OCI-LY3 (cell line): ENCODE results near the gene KRTAP10-2.

ENCODE experiments used
- H2AFZ ChIP-seq: fragments of 200-600, 300-600 bp; shearing (Covaris generic); 2 replicates; pipeline ENCODE4 v1.6.0; 2014; ENCODE audit warnings: antibody characterized with exemption, low read depth, low read length
- H3K27ac ChIP-seq: fragments of 200-600, 300-600 bp; sonication (generic); 2 replicates; pipeline ENCODE4 v1.5.1; 2014; ENCODE audit warnings: mild to moderate bottlenecking, low read length, moderate library complexity, mixed read lengths
- H3K27me3 ChIP-seq: fragments of 200-600, 300-600 bp; sonication (generic); 2 replicates; pipeline ENCODE4 v1.6.1; 2014; ENCODE audit warnings: low read depth, low read length, mixed read lengths
- H3K36me3 ChIP-seq: fragments of 200-600, 300-600 bp; sonication (generic); replicated peaks from 2 replicates; pipeline ENCODE3; 2014; ENCODE audit warnings: low read depth, low read length, mixed read lengths
- H3K4me1 ChIP-seq: fragments of 300-600, 200-600 bp; sonication (generic); 2 replicates; pipeline ENCODE4 v1.6.1; 2014; ENCODE audit warnings: low read length, mixed read lengths
- H3K4me2 ChIP-seq: fragments of 200-600, 300-600 bp; sonication (generic); 2 replicates; pipeline ENCODE4 v1.6.1; 2014; ENCODE audit warnings: low read length, mixed read lengths
- H3K4me3 ChIP-seq: fragments of 300-600, 200-600 bp; sonication (generic); 2 replicates; pipeline ENCODE4 v1.5.1; 2014; ENCODE audit warnings: antibody characterized with exemption, mild to moderate bottlenecking, low read length, moderate library complexity
- H3K79me2 ChIP-seq: fragments of 300-600, 200-600 bp; shearing (Covaris generic); 2 replicates; pipeline ENCODE4 v1.6.1; 2014; ENCODE audit warnings: mild to moderate bottlenecking, low read length, mixed read lengths
- H3K9ac ChIP-seq: fragments of 300-600, 200-600 bp; shearing (Covaris generic); 2 replicates; pipeline ENCODE4 v1.6.0; 2014; ENCODE audit warnings: mild to moderate bottlenecking, low read length, moderate library complexity
- H3K9me3 ChIP-seq: fragments of 200-600, 300-600 bp; shearing (Covaris generic); 2 replicates; pipeline ENCODE4 v1.6.1; 2014; ENCODE audit warnings: low read length, mixed read lengths; ENCODE audit not compliant: insufficient read depth
- H4K20me1 ChIP-seq: fragments of 200-600, 300-600 bp; sonication (generic); 2 replicates; pipeline ENCODE4 v1.6.1; 2016; ENCODE audit warnings: low read length, mixed read lengths; ENCODE audit not compliant: insufficient read depth
- EZH2phosphoT487 ChIP-seq: fragments of 200-600 bp; shearing (Covaris generic); IDR thresholded peaks from 2 replicates; pipeline ENCODE4 v1.6.1; 2018; ENCODE audit warnings: antibody characterized with exemption, mixed run types, low read depth
- TF ChIP-seq, protein P1 (sequence below): fragments of 200-600, 300-600 bp; sonication (generic); IDR thresholded peaks from 2 replicates; pipeline ENCODE4 v1.5.1; 2014; ENCODE audit warnings: antibody characterized with exemption, low read length, low read depth

The KRTAP10-2 gene

DNA sequence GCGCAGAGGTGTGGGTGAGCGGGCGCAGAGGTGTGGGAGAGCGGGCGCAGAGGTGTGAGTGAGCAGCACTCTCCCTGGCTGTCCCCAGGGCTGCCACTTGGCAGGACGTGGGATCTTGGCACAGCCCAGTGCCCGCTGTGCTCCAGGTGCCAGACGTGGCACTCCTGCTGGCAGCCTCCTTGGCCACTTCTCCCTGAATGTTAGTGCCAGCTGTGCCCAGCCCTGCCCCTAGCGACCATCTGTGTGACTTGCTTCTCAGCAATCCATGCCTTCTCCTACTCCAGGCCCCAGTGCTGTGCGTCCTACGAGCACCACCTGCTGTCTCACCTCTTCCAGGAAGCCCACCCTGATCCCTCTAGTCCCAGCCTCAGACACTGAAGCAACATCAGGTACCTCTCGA, 41.8 kb downstream of the KRTAP10-2 start:
- no peak overlapping the region for H3K4me3 ChIP-seq
- no peak overlapping the region for H2AFZ ChIP-seq
- H3K36me3 ChIP-seq, result no peaks in the 10 kb centered on the region
- H4K20me1 ChIP-seq, result no peaks in the 10 kb centered on the region
- H3K79me2 ChIP-seq, result no peaks in the 10 kb centered on the region
- no peaks in the 10 kb centered on the region for H3K9me3 ChIP-seq
- H3K9ac ChIP-seq, result no peak overlapping the region
- TF ChIP-seq, protein P1, sequence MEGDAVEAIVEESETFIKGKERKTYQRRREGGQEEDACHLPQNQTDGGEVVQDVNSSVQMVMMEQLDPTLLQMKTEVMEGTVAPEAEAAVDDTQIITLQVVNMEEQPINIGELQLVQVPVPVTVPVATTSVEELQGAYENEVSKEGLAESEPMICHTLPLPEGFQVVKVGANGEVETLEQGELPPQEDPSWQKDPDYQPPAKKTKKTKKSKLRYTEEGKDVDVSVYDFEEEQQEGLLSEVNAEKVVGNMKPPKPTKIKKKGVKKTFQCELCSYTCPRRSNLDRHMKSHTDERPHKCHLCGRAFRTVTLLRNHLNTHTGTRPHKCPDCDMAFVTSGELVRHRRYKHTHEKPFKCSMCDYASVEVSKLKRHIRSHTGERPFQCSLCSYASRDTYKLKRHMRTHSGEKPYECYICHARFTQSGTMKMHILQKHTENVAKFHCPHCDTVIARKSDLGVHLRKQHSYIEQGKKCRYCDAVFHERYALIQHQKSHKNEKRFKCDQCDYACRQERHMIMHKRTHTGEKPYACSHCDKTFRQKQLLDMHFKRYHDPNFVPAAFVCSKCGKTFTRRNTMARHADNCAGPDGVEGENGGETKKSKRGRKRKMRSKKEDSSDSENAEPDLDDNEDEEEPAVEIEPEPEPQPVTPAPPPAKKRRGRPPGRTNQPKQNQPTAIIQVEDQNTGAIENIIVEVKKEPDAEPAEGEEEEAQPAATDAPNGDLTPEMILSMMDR, result no peak
- no peak for TF ChIP-seq EZH2phosphoT487
- H3K4me2 ChIP-seq, result no peak overlapping the region
- peaks cover 3% of the 10 kb centered on the region; the same call in 1 of the 2 replicates for H3K4me1 ChIP-seq
- no peak overlapping the region for H3K27ac ChIP-seq
- H3K27me3 ChIP-seq, result no peaks in the 10 kb centered on the region; the same call in none of the 2 replicates

DNA sequence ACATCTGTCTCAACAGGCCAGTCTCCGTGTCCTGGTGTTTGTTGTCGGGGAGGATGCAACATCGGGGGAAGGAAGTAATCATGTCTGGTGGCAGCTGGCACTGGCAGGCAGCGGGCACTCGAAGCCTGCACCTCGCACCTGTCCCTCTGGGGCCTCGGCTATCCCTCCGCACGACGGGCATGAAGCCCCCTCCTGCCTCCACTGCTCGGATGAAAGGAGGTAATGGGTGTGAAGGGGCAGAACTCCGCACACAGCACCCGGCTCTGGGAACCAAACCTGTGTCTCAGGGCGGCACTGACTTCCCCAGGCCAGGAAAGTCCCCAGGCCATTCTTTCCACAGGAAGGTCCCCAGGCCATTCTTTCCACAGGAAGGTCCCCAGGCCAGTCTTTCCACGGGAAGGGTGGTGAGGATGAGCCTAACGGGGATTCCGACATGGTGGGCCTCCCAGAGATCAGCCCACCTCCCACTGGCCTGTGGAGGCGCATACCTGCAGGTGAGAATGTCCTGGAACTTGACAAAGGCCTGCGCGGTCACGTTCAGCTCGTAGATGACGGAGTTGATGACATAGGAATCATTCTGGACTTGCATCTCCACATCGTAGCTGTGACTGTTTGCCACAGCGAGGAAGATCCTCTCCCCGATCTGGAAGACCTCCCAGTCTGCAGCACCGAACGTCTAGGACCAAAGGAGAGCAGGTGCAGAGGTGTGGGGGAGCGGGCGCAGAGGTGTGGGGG, 42.4 kb downstream of the KRTAP10-2 start:
- H2AFZ ChIP-seq, result no peak overlapping the region
- no peaks in the 10 kb centered on the region; the same call in none of the 2 replicates for H3K27me3 ChIP-seq
- no peak overlapping the region for H3K27ac ChIP-seq
- no peaks in the 10 kb centered on the region for H3K79me2 ChIP-seq
- no peaks in the 10 kb centered on the region for H3K36me3 ChIP-seq
- H4K20me1 ChIP-seq, result no peaks in the 10 kb centered on the region
- no peak overlapping the region for H3K4me2 ChIP-seq
- H3K9ac ChIP-seq, result no peak overlapping the region
- TF ChIP-seq, protein P1, result no peak
- TF ChIP-seq EZH2phosphoT487, result no peak
- no peaks in the 10 kb centered on the region for H3K9me3 ChIP-seq
- H3K4me3 ChIP-seq, result no peak overlapping the region
- H3K4me1 ChIP-seq, result peaks cover 3% of the 10 kb centered on the region; the same call in 1 of the 2 replicates

DNA sequence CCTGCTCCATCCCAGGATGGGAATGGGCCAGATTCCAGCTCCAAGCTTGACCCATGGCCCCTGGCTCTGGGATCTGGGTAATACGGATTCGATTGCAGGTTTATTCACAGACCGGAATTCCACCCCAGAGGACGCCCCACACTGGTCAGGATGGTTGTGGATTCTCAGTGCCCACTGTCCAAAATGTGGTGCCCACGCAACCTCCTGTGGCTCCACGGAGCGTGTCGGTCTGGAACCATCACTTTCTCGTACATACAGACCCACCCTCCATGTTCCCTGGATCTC, 42.9 kb downstream of the KRTAP10-2 start:
- no peak overlapping the region for H2AFZ ChIP-seq
- no peak overlapping the region for H3K27ac ChIP-seq
- no peak overlapping the region for H3K9ac ChIP-seq
- no peaks in the 10 kb centered on the region; the same call in none of the 2 replicates for H3K27me3 ChIP-seq
- no peaks in the 10 kb centered on the region for H3K36me3 ChIP-seq
- H3K79me2 ChIP-seq, result no peaks in the 10 kb centered on the region
- no peak overlapping the region for H3K4me2 ChIP-seq
- no peaks in the 10 kb centered on the region for H3K9me3 ChIP-seq
- H3K4me3 ChIP-seq, result no peak overlapping the region
- no peaks in the 10 kb centered on the region for H4K20me1 ChIP-seq
- H3K4me1 ChIP-seq, result peaks cover 3% of the 10 kb centered on the region; the same call in 1 of the 2 replicates
- TF ChIP-seq, protein P1, result no peak
- no peak for TF ChIP-seq EZH2phosphoT487

DNA sequence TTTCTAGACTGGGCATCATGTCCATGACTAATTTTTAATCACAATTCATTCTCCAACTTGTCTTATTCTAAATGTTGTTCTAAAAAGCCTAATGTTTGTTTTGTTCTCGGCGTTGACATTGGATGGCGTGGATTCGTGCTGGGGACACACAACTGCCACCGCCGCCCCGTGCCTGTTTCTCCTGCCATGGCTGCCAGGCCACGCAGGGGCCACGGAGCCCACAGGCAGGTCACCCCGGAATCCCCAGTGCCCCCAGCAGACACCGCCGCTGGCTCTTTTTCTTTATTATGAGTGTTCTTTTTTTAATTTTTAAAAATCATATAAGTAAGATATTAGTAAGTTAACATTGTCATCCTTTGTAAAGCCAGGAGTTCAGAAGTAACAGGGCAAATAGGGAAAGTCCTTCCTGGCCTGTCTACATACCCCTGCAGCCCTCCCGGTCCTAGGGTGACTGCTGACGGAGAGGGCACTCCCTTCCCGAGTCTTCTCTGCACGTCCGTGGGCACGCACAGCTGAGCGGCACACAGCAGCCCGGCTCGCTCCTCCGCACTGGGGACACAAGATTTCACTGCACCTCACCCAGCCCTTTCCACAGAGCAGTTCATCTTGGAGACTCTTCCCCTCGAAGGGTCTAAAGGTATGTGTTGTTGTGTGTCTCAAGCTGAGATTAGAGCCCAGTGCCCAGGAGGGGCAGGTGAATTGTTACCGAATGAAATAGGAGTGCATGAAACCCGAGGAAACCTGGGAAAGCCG, 43.5 kb downstream of the KRTAP10-2 start:
- no peaks in the 10 kb centered on the region for H3K9me3 ChIP-seq
- no peaks in the 10 kb centered on the region for H3K36me3 ChIP-seq
- no peak overlapping the region for H3K4me2 ChIP-seq
- H3K9ac ChIP-seq, result no peak overlapping the region
- peaks cover 3% of the 10 kb centered on the region; the same call in 1 of the 2 replicates for H3K4me1 ChIP-seq
- no peak overlapping the region for H3K4me3 ChIP-seq
- no peaks in the 10 kb centered on the region for H3K79me2 ChIP-seq
- no peaks in the 10 kb centered on the region for H4K20me1 ChIP-seq
- TF ChIP-seq EZH2phosphoT487, result no peak
- TF ChIP-seq, protein P1, result no peak
- no peaks in the 10 kb centered on the region; the same call in none of the 2 replicates for H3K27me3 ChIP-seq
- no peak overlapping the region for H3K27ac ChIP-seq
- no peak overlapping the region for H2AFZ ChIP-seq
